Activated T-helper 17 cell treated with anti-CD3 and anti-CD28 coated beads, Interleukin-2, amount 50 U/mL, for 72 hours (primary cell): Measurements from ENCODE around the gene PTAFR. TPM values are rescaled to one million over a fixed set of nuclear protein-coding genes. Genes with fewer than 3 reads are reported as not detected.
A peak's percentile ranks its signal among the peaks of the same experiment; 100 is the strongest.

ENCODE experiments used
- ATAC-seq: fragments of 150-1000 bp; cut with Tn5 transposase; replicated peaks from 2 replicates; pipeline ENCODE4 v1.10.0; 2021; ENCODE audit warnings: mild to moderate bottlenecking, moderate library complexity
- H3K27ac Mint-ChIP-seq: one replicate; pipeline ENCODE4 v1.8.0; 2022; ENCODE audit warnings: mixed read lengths
- H3K27me3 Mint-ChIP-seq: one replicate; pipeline ENCODE4 v1.8.0; 2022; ENCODE audit warnings: mixed read lengths
- H3K36me3 Mint-ChIP-seq: one replicate; pipeline ENCODE4 v1.8.0; 2022; ENCODE audit warnings: low read depth, mild to moderate bottlenecking, mixed read lengths
- H3K4me1 Mint-ChIP-seq: one replicate; pipeline ENCODE4 v1.8.0; 2022; ENCODE audit warnings: mixed read lengths
- H3K4me3 Mint-ChIP-seq: one replicate; pipeline ENCODE4 v1.8.0; 2022; ENCODE audit warnings: mild to moderate bottlenecking, mixed read lengths
- H3K9me3 Mint-ChIP-seq: one replicate; pipeline ENCODE4 v1.8.0; 2022; ENCODE audit warnings: mixed read lengths
- total RNA-seq, 2 donors: library from RNA; stranded (reverse); gene quantifications; one replicate each; pipeline ENCODE4 v1.2.3, GENCODE V29; 2022

Gene PTAFR
- total RNA-seq, 2 donors from 2014 or later, result 0.29 to 0.32 TPM

DNA sequence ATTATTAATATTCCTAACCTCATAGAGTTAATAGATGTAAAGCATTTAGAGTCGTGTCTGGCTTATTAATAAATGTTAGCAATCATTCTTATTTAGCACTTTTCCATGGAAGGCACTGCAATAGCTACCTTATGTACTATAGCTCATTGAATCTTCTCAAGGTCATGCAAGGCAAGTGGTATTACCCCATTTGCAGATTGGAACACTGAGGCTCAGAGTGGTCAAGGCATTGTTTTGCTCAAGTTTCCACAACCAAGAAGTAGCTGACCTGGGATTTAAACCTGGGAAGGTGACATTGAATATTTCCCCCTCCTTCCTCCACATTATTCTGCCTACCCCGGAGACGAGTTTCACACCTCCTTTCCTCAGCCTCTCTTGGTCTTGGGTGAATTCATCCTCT is 50.3 kb downstream of the PTAFR start:
- Mint-ChIP-seq H3K36me3 (no peaks in the 10 kb centered on the region), H3K9me3 (no peaks in the 10 kb centered on the region), H3K27ac (no peak overlapping the region), H3K27me3 (peaks cover 14% of the 10 kb centered on the region), H3K4me1 (no peaks in the 10 kb centered on the region), H3K4me3 (no peak overlapping the region)
- ATAC-seq, result no peak

GRCh38 chr1:28123461-28123961 is 53.0 kb downstream of the PTAFR start:
- ATAC-seq, result no peak
- H3K27me3 Mint-ChIP-seq, result peaks cover 18% of the 10 kb centered on the region

GRCh38 chr1:28122183-28122582 is 54.3 kb downstream of the PTAFR start:
- Mint-ChIP-seq H3K4me3 (no peak overlapping the region), H3K9me3 (no peaks in the 10 kb centered on the region), H3K27me3 (peaks cover 15% of the 10 kb centered on the region), H3K27ac (no peak overlapping the region), H3K4me1 (no peaks in the 10 kb centered on the region), H3K36me3 (no peaks in the 10 kb centered on the region)
- ATAC-seq, result no peak

More at GRCh38 chr1:28123461-28123961, 53.0 kb downstream of the PTAFR start:
- no peak overlapping the region for H3K27ac Mint-ChIP-seq
- H3K4me1 Mint-ChIP-seq, result no peaks in the 10 kb centered on the region
- H3K4me3 Mint-ChIP-seq, result no peak overlapping the region
- H3K36me3 Mint-ChIP-seq, result no peaks in the 10 kb centered on the region
- H3K9me3 Mint-ChIP-seq, result no peaks in the 10 kb centered on the region

DNA sequence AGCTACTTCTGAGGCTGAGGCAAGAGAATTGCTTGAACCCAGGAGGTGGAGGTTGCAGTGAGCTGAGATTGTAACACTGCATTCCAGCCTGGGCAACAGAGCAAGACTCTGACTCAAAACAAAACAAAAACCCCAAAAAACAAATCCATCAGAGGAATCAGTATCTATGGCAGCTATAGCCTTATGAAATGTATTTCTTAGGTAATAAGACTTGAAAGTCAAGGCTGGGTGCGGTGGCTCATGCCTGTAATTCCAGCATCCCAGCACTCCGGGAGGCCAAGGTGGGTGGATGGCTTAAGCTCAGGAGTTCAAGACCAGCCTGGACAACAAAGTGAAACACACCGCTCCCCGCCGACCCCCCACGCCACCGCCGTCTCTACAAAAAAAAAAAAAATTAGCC is 56.9 kb downstream of the PTAFR start:
- no peak overlapping the region for H3K4me3 Mint-ChIP-seq
- no peak for ATAC-seq
- H3K4me1 Mint-ChIP-seq, result peaks cover 6% of the 10 kb centered on the region
- H3K27ac Mint-ChIP-seq, result no peak overlapping the region
- H3K9me3 Mint-ChIP-seq, result no peaks in the 10 kb centered on the region
- H3K27me3 Mint-ChIP-seq, result peaks cover 8% of the 10 kb centered on the region
- H3K36me3 Mint-ChIP-seq, result no peaks in the 10 kb centered on the region

- no peaks in the 10 kb centered on the region for H3K9me3 Mint-ChIP-seq
- no peak overlapping the region for H3K4me3 Mint-ChIP-seq
- no peak overlapping the region for H3K27ac Mint-ChIP-seq
- ATAC-seq, result no peak
- no peaks in the 10 kb centered on the region for H3K36me3 Mint-ChIP-seq
- H3K27me3 Mint-ChIP-seq, result peaks cover 8% of the 10 kb centered on the region
- peaks cover 6% of the 10 kb centered on the region for H3K4me1 Mint-ChIP-seq
These were observed 57.7 kb downstream of the PTAFR start for GRCh38 chr1:28118640-28119307.

- Mint-ChIP-seq H3K27me3 (peaks cover 3% of the 10 kb centered on the region), H3K9me3 (no peaks in the 10 kb centered on the region), H3K4me1 (peaks cover 14% of the 10 kb centered on the region), H3K27ac (no peak overlapping the region), H3K4me3 (peak overlapping the region; percentile 16), H3K36me3 (no peaks in the 10 kb centered on the region)
- peak; percentile 72 for ATAC-seq
These were observed 61.2 kb downstream of the PTAFR start for GRCh38 chr1:28115267-28115666.

DNA sequence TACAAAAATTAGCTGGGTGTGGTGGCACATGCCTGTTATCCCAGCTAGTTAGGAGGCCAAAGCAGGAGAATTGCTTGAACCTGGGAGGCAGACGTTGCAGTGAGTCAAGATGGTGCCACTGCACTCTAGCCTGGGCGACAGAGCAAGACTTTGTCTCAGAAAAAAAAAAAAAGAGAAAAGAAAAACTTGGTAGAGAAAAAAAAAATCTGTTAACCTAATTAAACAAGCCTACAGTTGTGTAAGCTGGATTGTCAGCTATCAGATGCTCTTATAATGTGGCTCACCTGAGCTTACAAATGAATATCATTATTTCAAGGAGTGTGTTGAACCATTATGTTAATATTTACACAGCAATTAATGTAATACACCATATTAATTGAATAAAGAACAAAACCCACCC is 61.6 kb downstream of the PTAFR start:
- Mint-ChIP-seq H3K36me3 (no peaks in the 10 kb centered on the region), H3K4me3 (peak overlapping the region; percentile 16), H3K27ac (no peak overlapping the region), H3K9me3 (no peaks in the 10 kb centered on the region), H3K4me1 (peaks cover 14% of the 10 kb centered on the region), H3K27me3 (peaks cover 3% of the 10 kb centered on the region)
- no peak for ATAC-seq

- H3K9me3 Mint-ChIP-seq, result no peaks in the 10 kb centered on the region
- no peak overlapping the region for H3K27ac Mint-ChIP-seq
- peaks cover 14% of the 10 kb centered on the region for H3K4me1 Mint-ChIP-seq
- H3K27me3 Mint-ChIP-seq, result peaks cover 3% of the 10 kb centered on the region
- H3K36me3 Mint-ChIP-seq, result no peaks in the 10 kb centered on the region
- no peak overlapping the region for H3K4me3 Mint-ChIP-seq
- peak; percentile 17 for ATAC-seq
These were observed 63.3 kb downstream of the PTAFR start for GRCh38 chr1:28113242-28113572.

DNA sequence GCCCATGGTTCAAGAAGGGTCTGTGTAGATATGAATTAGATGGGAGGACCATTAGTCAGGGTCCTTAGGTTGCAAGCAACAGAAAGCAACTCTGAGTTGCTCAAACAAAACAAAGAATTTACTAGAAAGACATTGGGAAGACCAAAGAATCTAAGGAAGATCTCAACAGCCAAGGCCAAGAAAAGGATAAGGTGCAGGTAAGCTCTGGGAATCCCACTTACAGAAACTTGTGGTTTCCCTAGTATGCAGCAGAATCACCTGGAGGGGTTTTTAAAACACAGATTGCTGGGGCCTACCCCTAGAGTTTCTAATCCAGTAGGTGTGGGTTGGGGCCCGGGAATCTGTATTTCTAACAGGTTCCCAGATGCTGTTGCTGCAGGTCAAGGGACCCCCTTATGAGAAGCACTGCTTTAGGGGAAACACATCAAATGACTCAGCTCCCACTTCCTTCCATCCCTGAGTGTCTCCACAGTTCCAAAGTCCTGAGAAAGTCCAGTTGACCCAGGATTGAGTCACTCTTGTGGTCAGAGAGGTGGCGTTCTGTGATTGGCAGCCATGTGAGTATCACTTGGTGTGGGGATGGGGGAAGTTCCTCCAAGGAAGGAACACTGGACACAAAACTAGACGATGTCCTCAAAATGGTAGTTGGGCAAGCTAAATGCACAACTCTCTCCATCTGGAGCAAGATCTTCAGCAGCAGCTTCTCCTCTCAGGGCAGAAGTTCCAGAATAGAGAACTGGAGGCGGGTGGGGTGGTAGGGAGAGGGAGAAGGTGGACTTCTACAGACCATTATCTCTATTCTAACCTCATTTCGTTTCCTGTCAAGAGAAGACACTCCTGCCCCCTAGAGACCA is 63.9 kb downstream of the PTAFR start:
- ATAC-seq, result no peak
- peaks cover 2% of the 10 kb centered on the region for H3K27me3 Mint-ChIP-seq
- no peaks in the 10 kb centered on the region for H3K36me3 Mint-ChIP-seq

GRCh38 chr1:28111157-28111556 is 65.3 kb downstream of the PTAFR start:
- H3K9me3 Mint-ChIP-seq, result no peaks in the 10 kb centered on the region
- ATAC-seq, result peak; percentile 42
- no peak overlapping the region for H3K4me3 Mint-ChIP-seq
- peak overlapping the region; percentile 0 for H3K27ac Mint-ChIP-seq
- no peaks in the 10 kb centered on the region for H3K27me3 Mint-ChIP-seq
- no peaks in the 10 kb centered on the region for H3K36me3 Mint-ChIP-seq
- H3K4me1 Mint-ChIP-seq, result peaks cover 14% of the 10 kb centered on the region

More for the DNA sequence above, 63.9 kb downstream of the PTAFR start:
- Mint-ChIP-seq H3K4me3 (no peak overlapping the region), H3K9me3 (no peaks in the 10 kb centered on the region), H3K27ac (no peak overlapping the region), H3K4me1 (peaks cover 14% of the 10 kb centered on the region)

DNA sequence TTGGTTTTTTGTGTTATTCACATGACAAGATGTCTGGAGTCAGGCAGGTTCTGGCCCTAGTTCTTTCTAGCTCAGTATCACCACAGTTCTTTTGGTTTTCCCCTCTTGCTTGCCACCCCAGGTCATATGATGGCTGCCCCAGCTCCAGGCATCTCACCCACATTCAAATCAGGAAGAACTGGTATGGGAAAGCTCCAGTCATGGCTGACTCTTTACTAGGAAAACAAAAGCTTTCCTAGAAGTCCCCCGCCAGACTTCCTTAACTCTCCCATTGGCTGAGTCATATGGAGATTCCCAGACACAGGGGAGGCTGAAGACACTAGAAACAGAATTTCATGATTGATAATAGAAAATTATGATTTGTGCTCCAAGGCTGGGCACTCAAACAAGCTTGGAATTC is 65.9 kb downstream of the PTAFR start:
- Mint-ChIP-seq H3K27me3 (no peaks in the 10 kb centered on the region), H3K36me3 (no peaks in the 10 kb centered on the region), H3K4me1 (peaks cover 14% of the 10 kb centered on the region), H3K4me3 (no peak overlapping the region), H3K9me3 (no peaks in the 10 kb centered on the region), H3K27ac (peak overlapping the region; percentile 0)
- ATAC-seq, result peak; percentile 31

- Mint-ChIP-seq H3K36me3 (no peaks in the 10 kb centered on the region), H3K27me3 (no peaks in the 10 kb centered on the region), H3K4me1 (peaks cover 8% of the 10 kb centered on the region), H3K4me3 (no peak overlapping the region), H3K9me3 (no peaks in the 10 kb centered on the region), H3K27ac (no peak overlapping the region)
- ATAC-seq, result no peak
These were observed 66.9 kb downstream of the PTAFR start for GRCh38 chr1:28109639-28110038.

- no peaks in the 10 kb centered on the region for H3K9me3 Mint-ChIP-seq
- no peaks in the 10 kb centered on the region for H3K36me3 Mint-ChIP-seq
- no peak overlapping the region for H3K4me3 Mint-ChIP-seq
- no peaks in the 10 kb centered on the region for H3K27me3 Mint-ChIP-seq
- no peak overlapping the region for H3K27ac Mint-ChIP-seq
- peaks cover 8% of the 10 kb centered on the region for H3K4me1 Mint-ChIP-seq
- ATAC-seq, result no peak
These were observed 68.5 kb downstream of the PTAFR start for GRCh38 chr1:28108001-28108400.

DNA sequence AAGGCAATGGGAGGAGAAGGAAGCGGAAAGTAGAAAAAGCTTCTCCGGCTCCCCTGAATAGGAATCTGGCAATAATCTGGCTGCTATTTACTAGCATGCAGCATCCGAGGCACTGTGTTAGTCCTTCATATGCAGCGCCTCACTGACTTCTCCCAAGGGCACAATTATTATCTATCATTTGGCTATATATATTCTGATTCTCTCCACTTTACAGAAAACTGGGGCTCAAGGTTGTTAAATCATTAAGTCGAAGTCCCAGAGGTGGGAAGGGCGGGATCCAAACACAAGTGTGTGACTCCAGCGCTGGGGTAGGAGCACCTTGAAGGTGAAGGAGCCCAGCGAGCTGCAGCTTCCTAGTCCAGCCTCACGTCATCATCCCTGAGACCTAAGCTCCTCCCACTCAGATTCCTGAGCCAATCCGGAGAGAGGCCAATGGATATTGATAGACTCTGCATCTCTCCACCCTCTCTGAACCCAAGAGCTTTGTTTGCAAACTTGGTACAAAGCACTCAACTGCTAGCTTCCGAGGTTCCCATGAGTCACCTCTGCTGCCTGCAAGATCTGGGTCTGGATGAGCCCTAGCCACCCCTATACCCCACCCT is 71.5 kb downstream of the PTAFR start:
- Mint-ChIP-seq H3K27me3 (no peaks in the 10 kb centered on the region), H3K4me1 (no peaks in the 10 kb centered on the region), H3K4me3 (no peak overlapping the region), H3K36me3 (no peaks in the 10 kb centered on the region), H3K9me3 (no peaks in the 10 kb centered on the region), H3K27ac (no peak overlapping the region)
- no peak for ATAC-seq

GRCh38 chr1:28102189-28102588 is 74.3 kb downstream of the PTAFR start:
- no peak overlapping the region for H3K27ac Mint-ChIP-seq
- no peaks in the 10 kb centered on the region for H3K4me1 Mint-ChIP-seq
- ATAC-seq, result no peak
- H3K36me3 Mint-ChIP-seq, result no peaks in the 10 kb centered on the region
- no peaks in the 10 kb centered on the region for H3K27me3 Mint-ChIP-seq
- no peak overlapping the region for H3K4me3 Mint-ChIP-seq
- no peaks in the 10 kb centered on the region for H3K9me3 Mint-ChIP-seq
